Measurements from ENCODE around the gene KLF2.

DNA sequence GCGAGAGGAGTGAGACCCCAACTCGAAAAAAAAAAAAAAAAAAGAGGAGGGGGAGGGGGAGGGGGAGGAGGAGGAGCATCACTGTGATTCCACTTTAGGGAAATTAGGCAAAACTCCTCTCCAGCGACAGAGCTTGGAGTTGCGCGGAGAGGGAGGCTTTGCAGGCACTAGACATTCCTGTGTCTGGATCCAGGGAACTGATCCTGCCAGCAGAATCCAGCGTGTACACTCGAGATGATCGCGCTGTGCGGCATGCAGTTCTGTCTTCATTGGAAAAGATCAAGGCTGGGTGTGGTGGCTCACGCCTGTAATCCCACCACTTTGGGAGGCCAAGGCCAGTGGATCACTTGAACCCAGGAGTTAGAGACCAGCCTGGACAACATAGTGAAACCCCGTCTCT is 29.6 kb upstream of the KLF2 start:
- TF ChIP-seq, protein P1, sequence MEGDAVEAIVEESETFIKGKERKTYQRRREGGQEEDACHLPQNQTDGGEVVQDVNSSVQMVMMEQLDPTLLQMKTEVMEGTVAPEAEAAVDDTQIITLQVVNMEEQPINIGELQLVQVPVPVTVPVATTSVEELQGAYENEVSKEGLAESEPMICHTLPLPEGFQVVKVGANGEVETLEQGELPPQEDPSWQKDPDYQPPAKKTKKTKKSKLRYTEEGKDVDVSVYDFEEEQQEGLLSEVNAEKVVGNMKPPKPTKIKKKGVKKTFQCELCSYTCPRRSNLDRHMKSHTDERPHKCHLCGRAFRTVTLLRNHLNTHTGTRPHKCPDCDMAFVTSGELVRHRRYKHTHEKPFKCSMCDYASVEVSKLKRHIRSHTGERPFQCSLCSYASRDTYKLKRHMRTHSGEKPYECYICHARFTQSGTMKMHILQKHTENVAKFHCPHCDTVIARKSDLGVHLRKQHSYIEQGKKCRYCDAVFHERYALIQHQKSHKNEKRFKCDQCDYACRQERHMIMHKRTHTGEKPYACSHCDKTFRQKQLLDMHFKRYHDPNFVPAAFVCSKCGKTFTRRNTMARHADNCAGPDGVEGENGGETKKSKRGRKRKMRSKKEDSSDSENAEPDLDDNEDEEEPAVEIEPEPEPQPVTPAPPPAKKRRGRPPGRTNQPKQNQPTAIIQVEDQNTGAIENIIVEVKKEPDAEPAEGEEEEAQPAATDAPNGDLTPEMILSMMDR (IDR thresholded peaks at IDR 0.05), result no peak
- TF ChIP-seq POLR2A (IDR thresholded peaks at IDR 0.05) (no peak), EP300 (IDR thresholded peaks at IDR 0.05) (no peak)
